SK-N-SH (cell line): Measurements from ENCODE around the gene ACOXL.

ENCODE experiments used
- CTCF ChIP-seq: fragments of 200-600 bp; sonication (generic); IDR thresholded peaks from 2 replicates; pipeline ENCODE4 v1.6.1; 2017; ENCODE audit warnings: antibody characterized with exemption, mild to moderate bottlenecking, moderate library complexity
- ELF1 ChIP-seq: IDR thresholded peaks from 2 replicates; pipeline ENCODE4 v1.4.0; 2012
- EP300 ChIP-seq, 2 experiments: IDR thresholded peaks; 2 replicates each; pipeline versions ENCODE4 v1.4.0 to v1.6.1; 2012; ENCODE audit warnings: borderline replicate concordance in 1 of 2, low read depth in 1 of 2, low read length in 1 of 2
- JUND ChIP-seq: IDR thresholded peaks from 2 replicates; pipeline ENCODE4 v1.4.0; 2012
- POLR2AphosphoS5 ChIP-seq: IDR thresholded peaks from 2 replicates; pipeline ENCODE4 v1.6.1; 2012; ENCODE audit warnings: low read depth, low read length

- TF ChIP-seq CTCF (no peak), JUND (no peak), ELF1 (no peak), EP300 (IDR thresholded peaks at IDR 0.05; ENCODE audit: borderline replicate concordance in 1 of 2, low read depth in 1 of 2, low read length in 1 of 2) (no peak), POLR2AphosphoS5 (no peak)
These were observed 97.2 kb downstream of the ACOXL start for GRCh38 chr2:110829413-110830146.
